ENCODE data around the gene TMEM233. TPM values are rescaled to one million over a fixed set of nuclear protein-coding genes. Genes with fewer than 3 reads are reported as not detected.
"Not testable (repeated sequence)": the region's sequence is repeated elsewhere in the genome, so short reads cannot be mapped to it uniquely, and the experiment has no call there.

Gene TMEM233
- total and polyA plus RNA-seq, 8 donors, result 0.10 to 0.92 (median 0.22) TPM; not detected in 4

- DNase-seq, result peak; percentile 31 to 35
- peak overlapping the region in 1 of 5 donors; percentile 8 for H3K27ac ChIP-seq
- 42 to 57% (median 52%) methylated on average over 9 of the region's 9 CpGs for WGBS, 5 donors
- H3K4me3 ChIP-seq, result no peak overlapping the region
- no peaks in the 10 kb centered on the region for H3K4me1 ChIP-seq
- intact Hi-C loops (cut with DNase I; ENCODE audit: low total_unique reads), result no loop called here
- H3K9me3 ChIP-seq, result peaks cover 0 to 10% (median 5%) of the 10 kb centered on the region in 4 donors
- no peaks in the 10 kb centered on the region for H3K36me3 ChIP-seq
- TF ChIP-seq EP300 (IDR thresholded peaks at IDR 0.05), result no peak
- TF ChIP-seq CTCF (IDR thresholded peaks at IDR 0.05), result no peak
- no peak for TF ChIP-seq POLR2A (IDR thresholded peaks at IDR 0.05)
- TF ChIP-seq POLR2AphosphoS5 (IDR thresholded peaks at IDR 0.05), result no peak
- H3K27me3 ChIP-seq, result no peaks in the 10 kb centered on the region
Observed at GRCh38 chr12:119613319-119613936, 19.9 kb downstream of the TMEM233 start.

- no peak for DNase-seq
- intact Hi-C loops (cut with DNase I; ENCODE audit: low total_unique reads), result no loop called here
- TF ChIP-seq POLR2AphosphoS5 (IDR thresholded peaks at IDR 0.05) (no peak), EP300 (IDR thresholded peaks at IDR 0.05) (no peak)
- no peaks in the 10 kb centered on the region for H3K4me1 ChIP-seq
- no peaks in the 10 kb centered on the region for H3K27me3 ChIP-seq
- H3K9me3 ChIP-seq, result peaks cover 0 to 2% (median under 1%) of the 10 kb centered on the region in 4 donors
- no peak overlapping the region for H3K4me3 ChIP-seq
- H3K36me3 ChIP-seq, result no peaks in the 10 kb centered on the region
- no peak overlapping the region for H3K27ac ChIP-seq
Observed at GRCh38 chr12:119614705-119615104, 21.1 kb downstream of the TMEM233 start.

- DNase-seq, result no peak
- H3K36me3 ChIP-seq, result no peaks in the 10 kb centered on the region
- no peak for TF ChIP-seq POLR2AphosphoS5 (IDR thresholded peaks at IDR 0.05)
- TF ChIP-seq EP300 (IDR thresholded peaks at IDR 0.05), result no peak
- no peak for TF ChIP-seq POLR2A (IDR thresholded peaks at IDR 0.05)
- TF ChIP-seq CTCF (IDR thresholded peaks at IDR 0.05), result no peak
- no peak overlapping the region for H3K27ac ChIP-seq
- H3K9me3 ChIP-seq, result no peaks in the 10 kb centered on the region
- H3K4me1 ChIP-seq, result no peaks in the 10 kb centered on the region
- intact Hi-C loops (cut with DNase I; ENCODE audit: low total_unique reads), result no loop called here
- no peak overlapping the region for H3K4me3 ChIP-seq
- H3K27me3 ChIP-seq, result no peaks in the 10 kb centered on the region
- 76 to 84% (median 81%) methylated on average over 9 of the region's 9 CpGs for WGBS, 5 donors
Observed at GRCh38 chr12:119615518-119616475, 22.2 kb downstream of the TMEM233 start.

GRCh38 chr12:119618328-119618896 is 24.8 kb downstream of the TMEM233 start:
- H3K27ac ChIP-seq; DNase-seq; H3K4me1 ChIP-seq; H3K9me3 ChIP-seq; intact Hi-C loops (cut with DNase I; ENCODE audit: low total_unique reads); H3K36me3 ChIP-seq; H3K27me3 ChIP-seq; H3K4me3 ChIP-seq: not testable (repeated sequence)
- WGBS, 5 donors, result 80 to 100% (median 100%) methylated on average over 1 of the region's 1 CpG

- no peak overlapping the region for H3K27ac ChIP-seq
- H3K4me1 ChIP-seq, result no peaks in the 10 kb centered on the region
- H3K36me3 ChIP-seq, result no peaks in the 10 kb centered on the region
- 31 to 58% (median 42%) methylated on average over 1 of the region's 1 CpG for WGBS, 5 donors
- intact Hi-C loops (cut with DNase I; ENCODE audit: low total_unique reads), result no loop called here
- DNase-seq, result no peak
- H3K27me3 ChIP-seq, result peaks cover 0 to 7% (median 0%) of the 10 kb centered on the region in 3 donors
- no peak overlapping the region for H3K4me3 ChIP-seq
- TF ChIP-seq POLR2A (IDR thresholded peaks at IDR 0.05), result no peak
- TF ChIP-seq EP300 (IDR thresholded peaks at IDR 0.05), result no peak
- no peak for TF ChIP-seq POLR2AphosphoS5 (IDR thresholded peaks at IDR 0.05)
- TF ChIP-seq CTCF (IDR thresholded peaks at IDR 0.05), result no peak
- no peaks in the 10 kb centered on the region for H3K9me3 ChIP-seq
Observed at GRCh38 chr12:119620490-119620889, 26.9 kb downstream of the TMEM233 start.
